ENCODE measurements around the gene KIAA0319L. TPM values are rescaled to one million over a fixed set of nuclear protein-coding genes. Genes with fewer than 3 reads are reported as not detected.

KIAA0319L gene
- total and polyA plus RNA-seq, 8 donors = 76.5 to 106 (median 92.6) TPM

DNA sequence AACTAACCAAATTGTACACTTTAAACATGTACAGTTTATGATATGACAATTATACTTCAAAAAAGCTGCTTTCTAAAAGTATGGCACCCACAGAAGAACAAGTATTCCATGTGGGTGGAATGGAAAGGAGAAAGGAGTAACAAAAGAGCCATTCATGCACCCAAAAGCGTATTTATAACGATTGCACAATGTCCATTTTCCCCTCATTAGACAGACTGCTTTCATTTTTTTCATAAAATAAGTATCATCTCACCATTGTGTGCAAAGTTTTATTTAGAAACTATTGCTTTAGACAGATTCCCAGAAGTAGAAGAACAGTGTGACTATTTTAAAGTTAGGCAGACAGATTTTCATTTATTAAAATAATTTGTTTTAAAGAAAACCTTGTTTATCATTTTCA is 59.6 kb downstream of the KIAA0319L start:
- H3K27me3 ChIP-seq = no peaks in the 10 kb centered on the region
- no peaks in the 10 kb centered on the region for H3K9me3 ChIP-seq
- intact Hi-C loops (cut with DNase I) = no loop called here
- H3K36me3 ChIP-seq = no peaks in the 10 kb centered on the region
- H3K4me1 ChIP-seq = peaks cover 0 to 2% of the 10 kb centered on the region in 2 donors
- ATAC-seq (no peak), DNase-seq (no peak)
- no peak overlapping the region for H3K4me3 ChIP-seq
- no peak overlapping the region for H3K27ac ChIP-seq
- TF ChIP-seq, protein P1, sequence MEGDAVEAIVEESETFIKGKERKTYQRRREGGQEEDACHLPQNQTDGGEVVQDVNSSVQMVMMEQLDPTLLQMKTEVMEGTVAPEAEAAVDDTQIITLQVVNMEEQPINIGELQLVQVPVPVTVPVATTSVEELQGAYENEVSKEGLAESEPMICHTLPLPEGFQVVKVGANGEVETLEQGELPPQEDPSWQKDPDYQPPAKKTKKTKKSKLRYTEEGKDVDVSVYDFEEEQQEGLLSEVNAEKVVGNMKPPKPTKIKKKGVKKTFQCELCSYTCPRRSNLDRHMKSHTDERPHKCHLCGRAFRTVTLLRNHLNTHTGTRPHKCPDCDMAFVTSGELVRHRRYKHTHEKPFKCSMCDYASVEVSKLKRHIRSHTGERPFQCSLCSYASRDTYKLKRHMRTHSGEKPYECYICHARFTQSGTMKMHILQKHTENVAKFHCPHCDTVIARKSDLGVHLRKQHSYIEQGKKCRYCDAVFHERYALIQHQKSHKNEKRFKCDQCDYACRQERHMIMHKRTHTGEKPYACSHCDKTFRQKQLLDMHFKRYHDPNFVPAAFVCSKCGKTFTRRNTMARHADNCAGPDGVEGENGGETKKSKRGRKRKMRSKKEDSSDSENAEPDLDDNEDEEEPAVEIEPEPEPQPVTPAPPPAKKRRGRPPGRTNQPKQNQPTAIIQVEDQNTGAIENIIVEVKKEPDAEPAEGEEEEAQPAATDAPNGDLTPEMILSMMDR (IDR thresholded peaks at IDR 0.05) = no peak

DNA sequence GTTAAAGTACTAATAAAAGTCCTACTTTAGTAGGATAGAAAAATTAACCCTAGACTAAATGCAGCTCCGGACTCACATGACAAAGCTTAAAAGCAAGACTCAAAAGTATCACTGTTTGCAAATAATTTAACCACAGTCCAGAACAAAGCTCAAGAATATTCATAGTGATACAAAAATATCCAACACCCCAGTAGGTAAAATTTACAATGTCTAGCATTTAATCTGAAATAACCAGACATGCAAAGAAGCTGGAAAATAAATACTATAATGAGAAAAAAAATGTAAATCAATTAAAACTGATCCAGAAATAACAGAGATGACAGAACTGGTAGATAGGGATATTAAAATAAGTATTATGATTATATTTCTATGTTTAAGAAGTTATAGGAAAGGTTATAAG is 67.0 kb downstream of the KIAA0319L start:
- Histone ChIP-seq H3K4me1 (peaks cover 0 to 14% of the 10 kb centered on the region in 2 donors), H3K27me3 (no peaks in the 10 kb centered on the region), H3K27ac (no peak overlapping the region), H3K4me3 (no peak overlapping the region), H3K36me3 (no peaks in the 10 kb centered on the region), H3K9me3 (peaks cover 0 to 5% of the 10 kb centered on the region in 2 donors)
- no peak for ATAC-seq
- no peak for DNase-seq
- TF ChIP-seq, protein P1 (IDR thresholded peaks at IDR 0.05) = no peak
- intact Hi-C loops (cut with DNase I) = no loop called here

DNA sequence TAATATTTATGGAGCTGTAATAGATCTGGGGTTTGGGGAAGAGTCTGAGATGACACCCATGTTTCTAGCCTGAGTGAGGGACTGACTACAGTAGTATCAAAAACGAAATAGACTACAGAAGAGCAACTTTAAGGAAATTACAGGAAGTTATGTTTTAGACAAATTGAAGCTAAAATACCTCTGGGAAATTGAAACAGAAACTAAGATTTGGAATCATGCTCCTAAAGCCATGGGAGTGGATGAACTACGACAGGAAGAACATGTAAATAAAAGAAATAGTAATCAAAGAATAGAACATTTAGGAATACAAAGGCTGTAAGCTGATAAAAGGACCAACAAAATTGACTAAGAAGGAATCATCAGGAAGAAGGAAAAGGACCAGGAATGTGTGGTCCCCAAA is 68.9 kb downstream of the KIAA0319L start:
- DNase-seq (peak in 1 of 4 donors; percentile 9), ATAC-seq (no peak)
- intact Hi-C loops (cut with DNase I) = no loop called here
- Histone ChIP-seq H3K36me3 (no peaks in the 10 kb centered on the region), H3K4me3 (no peak overlapping the region), H3K27me3 (no peaks in the 10 kb centered on the region), H3K4me1 (peaks cover 0 to 18% of the 10 kb centered on the region in 2 donors), H3K27ac (peak overlapping the region in 1 of 2 donors; percentile 33), H3K9me3 (peaks cover 0 to 5% of the 10 kb centered on the region in 2 donors)
- TF ChIP-seq, protein P1 (IDR thresholded peaks at IDR 0.05) = no peak

DNA sequence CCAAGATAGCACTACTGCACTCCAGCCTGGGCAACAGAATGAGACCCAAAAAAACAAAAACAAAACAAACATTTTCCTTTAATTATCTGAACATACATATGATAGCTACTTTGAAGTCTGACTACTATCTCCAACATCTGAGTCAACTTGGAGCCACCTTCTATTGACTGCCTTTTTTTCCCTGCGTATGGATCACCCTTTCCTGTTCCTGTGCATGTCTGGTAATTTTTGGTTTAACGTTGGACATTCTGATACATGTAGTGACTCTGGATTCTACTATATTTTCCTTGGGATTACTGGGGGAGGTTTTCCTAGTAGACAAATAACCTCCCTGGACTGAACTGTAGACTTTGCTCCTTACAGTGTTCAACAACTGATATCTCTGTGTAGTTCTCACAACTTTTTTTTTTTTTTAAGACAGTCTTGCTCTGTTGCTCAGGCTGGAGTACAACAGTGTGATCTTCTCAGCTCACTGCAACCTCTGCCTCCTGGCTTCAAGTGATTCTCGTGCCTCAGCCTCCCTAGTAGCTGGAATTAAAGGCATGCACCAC is 70.3 kb downstream of the KIAA0319L start:
- H3K4me1 ChIP-seq = peaks cover 0 to 18% of the 10 kb centered on the region in 2 donors
- no peak for ATAC-seq
- no peaks in the 10 kb centered on the region for H3K27me3 ChIP-seq
- TF ChIP-seq, protein P1 (IDR thresholded peaks at IDR 0.05) = no peak
- intact Hi-C loops (cut with DNase I) = no loop called here
- no peak overlapping the region for H3K27ac ChIP-seq
- DNase-seq = no peak
- H3K36me3 ChIP-seq = no peaks in the 10 kb centered on the region
- H3K4me3 ChIP-seq = no peak overlapping the region
- peaks cover 0 to 5% of the 10 kb centered on the region in 2 donors for H3K9me3 ChIP-seq

DNA sequence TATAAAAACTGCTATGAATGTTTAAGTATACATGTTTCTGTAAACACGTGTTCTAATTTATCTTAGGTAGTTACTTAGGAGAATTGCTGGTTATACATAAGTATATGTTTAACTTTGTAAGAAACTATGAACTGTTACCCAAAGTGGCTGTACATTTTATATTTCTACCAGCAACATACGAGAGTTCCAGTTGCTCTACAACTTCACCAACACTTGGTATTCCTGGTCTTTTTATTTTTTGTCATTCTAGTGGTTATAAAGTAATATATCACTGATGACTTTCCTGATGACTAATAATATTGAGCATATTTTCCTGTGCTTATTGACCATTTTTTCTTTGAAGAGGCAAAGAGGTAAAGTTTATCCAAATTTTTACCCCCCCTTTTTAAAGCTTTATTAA is 76.0 kb downstream of the KIAA0319L start:
- Histone ChIP-seq H3K4me3 (no peak overlapping the region), H3K4me1 (peaks cover 0 to 4% of the 10 kb centered on the region in 2 donors), H3K27me3 (no peaks in the 10 kb centered on the region), H3K27ac (no peak overlapping the region), H3K9me3 (no peaks in the 10 kb centered on the region), H3K36me3 (peaks cover 0 to 12% of the 10 kb centered on the region in 2 donors)
- intact Hi-C loops (cut with DNase I) = no loop called here
- TF ChIP-seq, protein P1 (IDR thresholded peaks at IDR 0.05) = no peak
- no peak for ATAC-seq
- no peak for DNase-seq
